HG03060 (cell line): ENCODE results near the gene C11orf68.

ENCODE experiments used
- ATAC-seq: cut with Tn5 transposase; IDR thresholded peaks from one replicate; pipeline ENCODE4 v1.9.1; 2021; ENCODE audit warnings: low read depth, moderate number of reproducible peaks; ENCODE audit not compliant: unreplicated experiment

The C11orf68 gene

GRCh38 chr11:65873318-65874156, 45.3 kb downstream of the C11orf68 start:
- peak; percentile 73 for ATAC-seq

DNA sequence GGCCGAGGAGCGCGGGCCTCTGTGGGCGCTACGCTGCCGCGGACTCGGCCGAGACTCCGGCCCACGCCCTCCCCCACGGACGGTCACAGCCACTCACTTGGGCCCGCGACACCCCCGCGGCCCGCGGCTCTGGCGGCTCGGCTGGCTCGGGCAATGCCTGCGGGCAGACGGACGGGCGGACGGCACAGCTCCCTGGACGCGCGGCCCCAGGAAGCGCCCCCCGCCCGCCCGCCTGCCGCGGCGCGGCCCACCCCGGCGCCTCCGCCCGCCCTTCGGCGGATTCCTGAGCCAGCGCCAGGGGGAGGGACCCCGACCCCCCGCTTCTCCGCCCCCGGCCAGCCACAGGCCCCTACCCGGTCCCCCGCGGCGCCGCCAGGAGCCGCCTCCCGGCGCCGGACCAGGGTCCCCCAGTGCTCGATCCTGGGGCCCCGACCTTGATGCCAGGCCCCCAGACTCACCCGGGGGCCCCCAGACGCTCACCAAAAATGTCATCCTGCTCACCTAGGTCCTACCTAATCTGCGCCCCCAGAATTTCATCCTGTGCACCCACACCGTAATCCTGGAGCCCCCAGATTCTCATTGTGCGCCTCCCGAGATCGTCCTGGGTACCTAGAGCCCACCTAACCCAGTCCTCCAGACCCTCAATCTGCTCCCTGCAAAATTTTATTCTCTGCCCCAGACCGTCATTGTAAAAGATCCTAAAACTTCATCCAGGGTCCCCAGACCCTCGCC, 46.1 kb downstream of the C11orf68 start, which contains the start of gene EFEMP2:
TSS of gene EFEMP2 (minus strand) at position 215 of the 732 bp plus-strand sequence. CDS start 446 bp downstream, outside the sequence.
- no peak for ATAC-seq

- no peak for ATAC-seq
These were observed 46.9 kb downstream of the C11orf68 start for GRCh38 chr11:65871811-65872548.

GRCh38 chr11:65870706-65871681, 47.9 kb downstream of the C11orf68 start:
- ATAC-seq: no peak

GRCh38 chr11:65870307-65870658, 48.6 kb downstream of the C11orf68 start:
- ATAC-seq: no peak

- no peak for ATAC-seq
These were observed 49.1 kb downstream of the C11orf68 start for GRCh38 chr11:65869643-65870306.

- ATAC-seq: no peak
These were observed 50.0 kb downstream of the C11orf68 start for GRCh38 chr11:65868907-65869306.

DNA sequence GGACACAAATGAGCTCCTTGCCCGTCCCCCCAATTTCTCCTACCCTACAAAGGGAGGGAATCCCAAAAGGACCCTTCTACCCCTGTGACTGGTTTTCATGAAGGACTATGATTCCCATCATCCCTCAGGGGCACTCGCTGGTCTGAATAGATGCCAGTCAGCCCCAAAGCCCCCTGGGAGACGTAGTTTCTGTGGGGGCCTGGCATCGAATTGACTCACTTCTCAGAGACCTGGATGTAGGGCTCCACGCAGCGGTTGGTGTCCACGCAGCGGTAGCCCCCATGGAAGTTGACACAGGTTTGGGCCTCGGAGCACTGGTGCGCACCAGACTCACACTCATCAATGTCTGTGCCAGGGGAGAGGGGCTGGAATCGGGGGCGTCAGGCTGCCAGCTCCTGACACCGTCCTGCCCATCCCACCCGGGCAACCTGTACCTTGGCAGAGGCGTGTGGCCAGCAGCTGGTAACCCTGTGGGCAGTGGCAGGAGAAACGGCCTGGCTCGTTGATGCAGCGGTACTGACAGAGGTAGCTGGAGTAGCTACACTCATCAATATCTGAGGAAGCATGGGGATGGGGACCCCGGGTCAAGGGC, 50.7 kb downstream of the C11orf68 start:
- ATAC-seq: no peak

DNA sequence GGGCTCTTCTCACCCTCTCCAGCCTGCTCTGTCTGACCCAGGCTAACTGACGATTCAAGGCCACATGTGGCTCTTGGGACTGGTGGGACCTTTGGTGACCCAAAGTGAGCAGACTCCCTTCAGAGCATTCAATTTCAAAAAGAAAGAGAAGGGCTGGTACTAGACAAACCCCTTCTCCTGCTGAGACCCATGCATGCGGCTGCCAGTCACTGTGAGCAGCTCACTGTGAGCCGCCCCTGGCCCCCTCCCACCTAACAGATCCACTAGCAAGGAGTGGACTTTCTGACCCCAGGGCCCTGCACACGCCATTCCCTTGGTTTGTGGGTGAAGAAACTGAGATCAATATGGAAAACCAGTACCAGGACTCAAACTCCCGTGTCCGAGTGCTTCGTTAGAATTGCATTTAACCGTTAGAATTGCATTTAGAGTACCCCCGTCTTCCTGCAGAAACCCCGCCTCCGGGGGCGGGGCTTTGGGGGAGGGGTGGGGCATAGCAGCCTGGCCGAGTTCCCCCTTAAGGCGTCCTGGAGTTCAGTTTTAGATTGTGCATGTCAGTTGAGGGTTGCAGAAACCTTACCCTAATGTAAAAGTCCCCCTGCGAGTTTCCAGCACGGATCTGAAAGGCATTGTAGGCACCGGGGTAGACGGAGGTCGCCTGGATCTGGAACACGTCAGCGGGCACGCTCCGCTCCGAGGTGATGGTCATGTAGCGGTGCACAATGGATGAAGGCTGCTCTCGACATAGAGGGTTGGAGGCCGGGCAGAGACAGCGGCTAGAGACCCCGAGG, 51.4 kb downstream of the C11orf68 start:
- no peak for ATAC-seq
